ENCODE data around the gene NFIX. TPM values are rescaled to one million over a fixed set of nuclear protein-coding genes. Genes with fewer than 3 reads are reported as not detected.

NFIX gene
- total and polyA plus RNA-seq, 9 of the 15 experiments (the other 6 are each of a cell fraction or from before 2014, with no cell fraction given) = 0.28 to 26.8 (median 5.4) TPM

GRCh38 chr19:13050274-13050673 is 55.0 kb downstream of the NFIX start (continued):
- TF ChIP-seq ETS1 (conservative IDR thresholded peaks at IDR 0.05; ENCODE audit: control insufficient read depth, low read depth, low read length) (no peak), MEF2D (tag; conservative IDR thresholded peaks at IDR 0.05; ENCODE audit: low read depth) (no peak), DPF2 (IDR thresholded peaks at IDR 0.05) (no peak), FOXA3 (CRISPR knock-in tag; conservative IDR thresholded peaks at IDR 0.05 in 1 of 2, IDR thresholded peaks at IDR 0.05 in 1 of 2) (no peak), NFE2 (IDR thresholded peaks at IDR 0.05; ENCODE audit: low read depth) (no peak), CTCF (IDR thresholded peaks at IDR 0.05 in 2 of 3, conservative IDR thresholded peaks at IDR 0.05 in 1 of 3; ENCODE audit: insufficient read depth in 2 of 3, low read depth in 1 of 3, low read length in 3 of 3) (no peak), ZBTB26 (CRISPR knock-in tag; IDR thresholded peaks at IDR 0.05) (no peak), MXD1 (CRISPR knock-in tag; IDR thresholded peaks at IDR 0.05; ENCODE audit: borderline replicate concordance, poor library complexity, severe bottlenecking) (no peak), CREB3 (tag; conservative IDR thresholded peaks at IDR 0.05; ENCODE audit: low read depth) (no peak), RFX7 (CRISPR knock-in tag; IDR thresholded peaks at IDR 0.05) (no peak), RBM22 (IDR thresholded peaks at IDR 0.05; ENCODE audit: low read depth, low read length, poor library complexity, severe bottlenecking) (no peak), BCLAF1 (IDR thresholded peaks at IDR 0.05; ENCODE audit: borderline replicate concordance in 1 of 2, control insufficient read depth in 1 of 2, low read depth in 2 of 2, low read length in 1 of 2) (no peak), GTF2B (IDR thresholded peaks at IDR 0.05; ENCODE audit: extremely low read depth, insufficient read length) (no peak), ZNF347 (CRISPR knock-in tag; IDR thresholded peaks at IDR 0.05; ENCODE audit: low read depth) (no peak), GATAD2B (IDR thresholded peaks at IDR 0.05; ENCODE audit: borderline replicate concordance) (no peak), ZZZ3 (IDR thresholded peaks at IDR 0.05) (no peak), CBX1 (IDR thresholded peaks at IDR 0.05; ENCODE audit: low read depth) (no peak)
